PC-3 (cell line): ENCODE results near the gene ZKSCAN5.

Experiments used
- CTCF ChIP-seq: fragments of 300-600 bp; sonication (generic); conservative IDR thresholded peaks from 2 replicates; pipeline ENCODE4 v1.5.1; 2017; ENCODE audit warnings: antibody characterized with exemption, low read depth, mild to moderate bottlenecking, low read length
- EZH2phosphoT487 ChIP-seq: fragments of 300-600 bp; sonication (generic); IDR thresholded peaks from 2 replicates; pipeline ENCODE4 v1.6.1; 2018; ENCODE audit warnings: mild to moderate bottlenecking, antibody characterized with exemption, low read length, borderline replicate concordance

- no peak for TF ChIP-seq EZH2phosphoT487
- no peak for TF ChIP-seq CTCF
These were observed 75.0 kb downstream of the ZKSCAN5 start for GRCh38 chr7:99579281-99579955.
